ENCODE data around the gene CAVIN1.

Gene CAVIN1, protein sequence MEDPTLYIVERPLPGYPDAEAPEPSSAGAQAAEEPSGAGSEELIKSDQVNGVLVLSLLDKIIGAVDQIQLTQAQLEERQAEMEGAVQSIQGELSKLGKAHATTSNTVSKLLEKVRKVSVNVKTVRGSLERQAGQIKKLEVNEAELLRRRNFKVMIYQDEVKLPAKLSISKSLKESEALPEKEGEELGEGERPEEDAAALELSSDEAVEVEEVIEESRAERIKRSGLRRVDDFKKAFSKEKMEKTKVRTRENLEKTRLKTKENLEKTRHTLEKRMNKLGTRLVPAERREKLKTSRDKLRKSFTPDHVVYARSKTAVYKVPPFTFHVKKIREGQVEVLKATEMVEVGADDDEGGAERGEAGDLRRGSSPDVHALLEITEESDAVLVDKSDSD

DNA sequence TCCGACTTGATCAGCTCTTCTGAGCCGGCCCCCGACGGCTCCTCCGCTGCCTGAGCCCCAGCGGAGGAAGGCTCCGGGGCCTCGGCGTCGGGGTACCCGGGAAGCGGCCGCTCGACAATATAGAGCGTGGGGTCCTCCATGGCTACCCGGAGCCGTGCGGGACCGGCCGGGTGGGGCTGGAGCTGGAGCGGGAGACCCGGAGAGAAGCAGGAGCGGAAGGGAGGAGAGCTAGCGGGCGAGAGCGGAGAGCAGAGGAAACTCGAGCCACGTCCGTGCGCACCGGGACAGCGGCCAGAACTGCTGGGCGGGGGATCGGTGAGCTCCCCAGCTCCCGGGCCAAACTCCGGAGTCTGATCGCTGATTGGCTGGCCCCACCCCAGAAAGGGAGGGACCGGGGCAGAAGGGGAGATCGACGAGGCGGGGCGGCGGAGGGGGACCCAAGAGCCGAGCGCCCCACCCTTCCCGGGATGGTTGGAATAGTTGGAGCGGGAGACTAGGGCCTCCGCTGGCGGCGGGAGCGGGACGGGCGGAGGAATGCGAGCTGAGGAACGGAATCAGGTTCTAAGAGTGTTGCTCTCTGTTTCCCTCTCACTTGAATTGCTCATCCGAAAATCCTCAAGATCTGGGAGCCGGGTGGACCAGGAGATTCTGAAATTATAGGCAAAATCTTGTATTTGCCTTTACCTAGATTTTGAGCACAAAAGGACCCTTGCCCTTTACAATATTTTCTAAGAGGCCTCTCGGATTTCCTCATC is at the start of gene CAVIN1:
TSS of gene CAVIN1 (minus strand) at position 299 of the 755 bp plus-strand sequence. CDS start at position 140, 159 bp downstream.
- TF ChIP-seq, protein P1, sequence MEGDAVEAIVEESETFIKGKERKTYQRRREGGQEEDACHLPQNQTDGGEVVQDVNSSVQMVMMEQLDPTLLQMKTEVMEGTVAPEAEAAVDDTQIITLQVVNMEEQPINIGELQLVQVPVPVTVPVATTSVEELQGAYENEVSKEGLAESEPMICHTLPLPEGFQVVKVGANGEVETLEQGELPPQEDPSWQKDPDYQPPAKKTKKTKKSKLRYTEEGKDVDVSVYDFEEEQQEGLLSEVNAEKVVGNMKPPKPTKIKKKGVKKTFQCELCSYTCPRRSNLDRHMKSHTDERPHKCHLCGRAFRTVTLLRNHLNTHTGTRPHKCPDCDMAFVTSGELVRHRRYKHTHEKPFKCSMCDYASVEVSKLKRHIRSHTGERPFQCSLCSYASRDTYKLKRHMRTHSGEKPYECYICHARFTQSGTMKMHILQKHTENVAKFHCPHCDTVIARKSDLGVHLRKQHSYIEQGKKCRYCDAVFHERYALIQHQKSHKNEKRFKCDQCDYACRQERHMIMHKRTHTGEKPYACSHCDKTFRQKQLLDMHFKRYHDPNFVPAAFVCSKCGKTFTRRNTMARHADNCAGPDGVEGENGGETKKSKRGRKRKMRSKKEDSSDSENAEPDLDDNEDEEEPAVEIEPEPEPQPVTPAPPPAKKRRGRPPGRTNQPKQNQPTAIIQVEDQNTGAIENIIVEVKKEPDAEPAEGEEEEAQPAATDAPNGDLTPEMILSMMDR (IDR thresholded peaks at IDR 0.05; ENCODE audit: insufficient read depth, low read depth, low read length, missing control alignments), result no peak

GRCh38 chr17:42467889-42468288 is 44.8 kb upstream of the CAVIN1 start:
- TF ChIP-seq, protein P1 (IDR thresholded peaks at IDR 0.05; ENCODE audit: insufficient read depth, low read depth, low read length, missing control alignments), result no peak
- DNase-seq (ENCODE audit: low read depth), result no peak
- no peak overlapping the region for H3K4me3 ChIP-seq (ENCODE audit: low read depth, low read length)

More for the DNA sequence above, at the start of gene CAVIN1:
- DNase-seq (ENCODE audit: low read depth), result no peak
- H3K4me3 ChIP-seq (ENCODE audit: low read depth, low read length), result peak within 1 kb of the TSS; percentile 53

DNA sequence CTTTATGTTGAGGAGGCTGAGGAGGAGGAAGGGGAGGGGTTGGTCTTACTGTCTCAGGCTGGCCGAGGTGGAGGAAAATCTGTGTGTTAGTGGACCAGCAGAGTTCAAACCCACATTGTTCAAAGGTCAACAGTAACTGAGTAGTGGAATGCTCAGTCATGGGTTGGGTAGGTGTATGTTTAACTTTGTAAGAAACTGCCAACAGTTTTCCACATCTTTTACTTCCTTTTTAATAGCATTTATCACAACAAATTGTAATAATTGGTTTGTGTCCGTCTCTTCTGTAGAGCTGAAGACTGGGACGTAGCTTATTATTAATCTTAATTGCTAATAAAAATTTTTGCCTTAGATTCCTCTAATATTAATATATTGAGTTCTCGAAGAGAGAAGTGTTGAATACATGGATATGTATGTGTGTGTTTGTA is 40.9 kb upstream of the CAVIN1 start:
- DNase-seq (ENCODE audit: low read depth), result no peak
- TF ChIP-seq, protein P1 (IDR thresholded peaks at IDR 0.05; ENCODE audit: insufficient read depth, low read depth, low read length, missing control alignments), result no peak
- no peak overlapping the region for H3K4me3 ChIP-seq (ENCODE audit: low read depth, low read length)

- peak overlapping the region; percentile 100 for H3K4me3 ChIP-seq (ENCODE audit: low read depth, low read length)
- TF ChIP-seq, protein P1 (IDR thresholded peaks at IDR 0.05; ENCODE audit: insufficient read depth, low read depth, low read length, missing control alignments), result no peak
- no peak for DNase-seq (ENCODE audit: low read depth)
These were observed 37.3 kb upstream of the CAVIN1 start for GRCh38 chr17:42460371-42460770.

DNA sequence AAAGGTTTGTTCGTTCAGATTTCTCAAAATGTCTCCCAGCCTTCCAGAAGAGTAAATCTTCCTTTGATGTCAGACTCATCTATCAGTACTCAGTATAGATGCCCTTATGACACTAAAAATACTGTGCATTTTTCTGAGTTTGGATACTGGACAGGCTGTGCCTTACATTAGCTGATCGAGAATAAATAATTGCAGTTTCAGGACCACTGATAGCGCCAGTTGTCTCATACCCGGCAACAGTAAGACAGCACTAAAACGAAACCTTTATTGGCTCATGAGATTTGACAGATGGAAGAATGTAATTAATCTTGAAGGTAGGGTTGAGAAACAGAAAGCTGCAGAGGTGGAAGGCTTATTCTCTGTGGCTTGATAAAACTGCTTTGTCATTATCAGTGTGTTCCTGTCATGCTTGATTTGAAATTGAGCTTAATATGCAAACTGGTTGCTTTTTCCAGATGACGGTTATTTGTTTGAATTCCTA is 36.8 kb upstream of the CAVIN1 start:
- TF ChIP-seq, protein P1 (IDR thresholded peaks at IDR 0.05; ENCODE audit: insufficient read depth, low read depth, low read length, missing control alignments), result no peak
- H3K4me3 ChIP-seq (ENCODE audit: low read depth, low read length), result peak overlapping the region; percentile 100
- DNase-seq (ENCODE audit: low read depth), result peak; percentile 58

DNA sequence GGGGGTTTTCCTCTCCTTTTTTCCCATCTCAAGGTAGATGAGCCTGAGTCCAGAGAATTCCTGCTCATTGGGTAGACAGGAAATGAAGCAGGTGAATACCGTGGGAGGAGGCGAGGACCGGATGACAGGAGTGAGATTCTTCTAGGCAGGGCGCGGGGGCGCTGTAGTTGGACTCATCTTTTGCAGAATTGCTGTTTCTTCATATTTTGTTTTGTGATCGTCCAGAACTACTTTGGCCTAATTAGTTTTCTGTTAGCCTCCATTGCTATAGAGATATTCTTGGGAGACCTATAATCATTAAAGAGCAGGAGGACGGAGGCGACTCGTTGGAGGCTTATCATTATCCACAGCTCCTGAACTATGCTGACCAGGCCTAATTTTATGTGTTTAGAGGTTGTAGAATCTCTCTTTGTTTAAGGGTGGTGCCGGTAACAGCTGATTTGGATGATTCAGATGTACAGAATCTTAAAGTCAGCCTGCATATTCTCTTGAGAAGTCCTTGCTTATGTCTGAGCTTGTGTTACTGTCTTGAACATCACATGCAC is 36.3 kb upstream of the CAVIN1 start:
- TF ChIP-seq, protein P1 (IDR thresholded peaks at IDR 0.05; ENCODE audit: insufficient read depth, low read depth, low read length, missing control alignments), result peak; percentile 53
- H3K4me3 ChIP-seq (ENCODE audit: low read depth, low read length), result peak overlapping the region; percentile 100
- DNase-seq (ENCODE audit: low read depth), result peak; percentile 54
